GM12892 (cell line): ENCODE data around the gene ATP6V1A.

Source experiments
- DNase-seq: peaks from one replicate; pipeline ENCODE4 v3.0.0; 2011; ENCODE audit not compliant: insufficient read length
- FAIRE-seq: peaks from 2 replicates; lab custom pipeline; 2011; peaks lifted over from hg19 to GRCh38; lab: Jason Lieb, UNC
- POLR2A ChIP-seq: IDR thresholded peaks from 2 replicates; pipeline ENCODE4 v1.6.1; 2011; ENCODE audit warnings: low read depth, low read length, control low read depth
- POLR2AphosphoS5 ChIP-seq: IDR thresholded peaks from 2 replicates; pipeline ENCODE4 v1.6.1; 2011; ENCODE audit warnings: low read depth, low read length, control low read depth
- TAF1 ChIP-seq: IDR thresholded peaks from 2 replicates; pipeline ENCODE4 v1.6.1; 2011; ENCODE audit warnings: low read depth, mild to moderate bottlenecking, control low read depth, low read length, borderline replicate concordance

ATP6V1A gene

GRCh38 chr3:113783980-113784379 lies 37.1 kb downstream of the ATP6V1A start:
- no peak for DNase-seq
- TF ChIP-seq POLR2AphosphoS5 (no peak), POLR2A (no peak), TAF1 (no peak)

DNA sequence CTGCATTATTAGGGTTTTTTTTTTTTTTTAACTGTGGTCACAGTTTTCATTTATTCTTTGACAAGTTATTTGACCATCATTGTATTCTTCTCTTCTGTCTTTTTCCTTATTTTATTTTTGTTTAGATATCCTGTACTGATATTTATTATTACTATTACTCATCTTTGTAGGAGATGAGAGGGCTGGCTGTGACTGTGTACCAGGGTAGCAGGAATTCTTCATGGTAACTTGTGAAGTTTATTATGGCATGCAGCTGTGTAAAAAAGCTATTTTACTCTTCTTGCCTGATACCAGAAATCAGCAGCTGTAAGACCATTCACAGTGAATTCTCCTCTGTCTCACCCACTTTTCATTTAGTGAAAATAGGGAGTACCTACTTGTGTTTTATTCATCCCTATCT lies 44.5 kb downstream of the ATP6V1A start:
- TF ChIP-seq POLR2A (no peak), TAF1 (no peak), POLR2AphosphoS5 (no peak)
- DNase-seq (no peak), FAIRE-seq (no peak)

More at GRCh38 chr3:113783980-113784379, 37.1 kb downstream of the ATP6V1A start:
- FAIRE-seq, result no peak

DNA sequence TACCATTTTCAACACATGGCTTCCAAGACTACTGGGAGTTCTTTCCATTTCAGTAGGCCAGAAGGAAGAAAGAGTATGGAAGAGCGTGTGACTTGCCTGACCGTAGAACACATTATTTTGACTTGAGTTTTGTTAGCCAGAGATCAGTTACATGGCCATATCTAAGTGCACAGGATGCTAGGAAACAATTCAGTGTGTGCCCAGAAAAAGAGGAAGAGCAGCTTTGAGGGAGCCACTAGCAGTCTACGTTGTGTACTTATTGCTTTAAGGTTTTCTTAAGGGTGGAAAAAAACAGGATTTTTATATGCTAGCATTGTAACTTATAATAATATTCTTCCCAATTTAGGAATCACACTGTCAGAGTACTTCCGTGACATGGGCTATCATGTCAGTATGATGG lies 47.7 kb downstream of the ATP6V1A start:
- TF ChIP-seq POLR2A (no peak), TAF1 (no peak), POLR2AphosphoS5 (no peak)
- FAIRE-seq, result no peak
- DNase-seq, result no peak

DNA sequence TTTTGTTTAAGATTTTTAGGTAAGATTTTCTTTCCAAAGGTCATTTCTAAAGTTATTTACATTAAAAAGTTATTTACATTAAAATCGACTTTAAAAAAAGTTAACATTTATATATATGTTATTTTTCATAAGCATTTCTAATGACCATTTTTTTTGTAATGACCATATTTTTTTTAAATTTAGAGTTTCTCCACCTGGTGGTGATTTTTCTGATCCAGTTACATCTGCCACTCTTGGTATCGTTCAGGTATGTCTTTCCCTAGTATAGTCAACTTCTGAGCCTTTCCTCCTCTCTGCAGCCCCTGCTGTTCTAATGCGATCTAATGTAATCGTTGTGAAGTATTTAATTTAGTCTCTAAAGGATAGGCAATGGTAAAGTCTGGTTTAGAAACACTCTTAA lies 48.9 kb downstream of the ATP6V1A start:
- FAIRE-seq (no peak), DNase-seq (no peak)
- TF ChIP-seq TAF1 (no peak), POLR2A (no peak), POLR2AphosphoS5 (no peak)

DNA sequence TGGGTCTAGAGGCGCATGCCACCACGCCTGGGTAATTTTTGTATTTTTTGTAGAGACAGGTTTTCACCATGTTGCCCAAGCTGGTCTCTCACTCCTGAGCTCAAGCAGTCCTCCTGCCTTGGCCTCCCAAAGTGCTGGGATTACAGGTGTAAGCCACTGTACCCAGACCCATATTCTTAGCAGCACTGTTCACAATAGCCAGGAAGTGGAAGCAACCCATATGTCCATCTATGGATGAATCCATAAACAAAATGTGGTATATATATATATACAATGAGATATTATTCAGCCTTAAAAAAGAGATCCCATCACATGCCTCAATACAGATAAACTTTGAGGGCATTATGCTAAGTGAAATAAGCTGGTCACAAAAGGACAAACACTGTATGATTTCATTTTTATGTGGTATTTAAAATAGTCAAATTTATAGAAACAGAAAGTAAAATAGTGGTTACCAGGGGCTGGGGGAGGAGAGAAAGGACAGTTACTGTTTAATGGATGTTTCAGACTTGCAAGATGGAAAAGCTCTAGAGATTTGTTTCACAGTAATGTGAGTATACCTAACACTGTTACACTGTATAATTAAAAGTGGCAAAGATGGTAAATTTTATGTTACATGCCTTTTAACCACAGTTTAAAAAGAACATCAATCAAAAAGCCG lies 56.1 kb downstream of the ATP6V1A start:
- FAIRE-seq, result no peak
- TF ChIP-seq POLR2AphosphoS5 (no peak), TAF1 (no peak), POLR2A (no peak)
- DNase-seq, result no peak

- no peak for DNase-seq
- no peak for TF ChIP-seq POLR2AphosphoS5
- no peak for TF ChIP-seq POLR2A
- no peak for TF ChIP-seq TAF1
- no peak for FAIRE-seq
Observed at GRCh38 chr3:113804661-113805060, 57.8 kb downstream of the ATP6V1A start.

DNA sequence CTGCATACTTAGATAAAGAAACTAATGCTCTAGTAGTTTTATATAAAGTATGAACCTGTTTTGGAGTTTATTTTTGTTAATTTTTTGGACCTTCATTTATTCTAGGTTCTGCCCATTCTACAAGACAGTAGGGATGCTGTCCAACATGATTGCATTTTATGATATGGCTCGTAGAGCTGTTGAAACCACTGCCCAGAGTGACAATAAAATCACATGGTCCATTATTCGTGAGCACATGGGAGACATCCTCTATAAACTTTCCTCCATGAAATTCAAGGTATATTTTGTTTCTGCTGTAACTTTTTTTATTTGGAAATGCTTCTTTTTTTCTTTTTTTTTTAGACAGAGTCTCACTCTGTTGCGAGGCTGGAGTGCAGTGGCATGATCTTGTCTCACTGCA lies 58.4 kb downstream of the ATP6V1A start:
- DNase-seq, result no peak
- no peak for FAIRE-seq
- TF ChIP-seq POLR2A (no peak), POLR2AphosphoS5 (no peak), TAF1 (no peak)

DNA sequence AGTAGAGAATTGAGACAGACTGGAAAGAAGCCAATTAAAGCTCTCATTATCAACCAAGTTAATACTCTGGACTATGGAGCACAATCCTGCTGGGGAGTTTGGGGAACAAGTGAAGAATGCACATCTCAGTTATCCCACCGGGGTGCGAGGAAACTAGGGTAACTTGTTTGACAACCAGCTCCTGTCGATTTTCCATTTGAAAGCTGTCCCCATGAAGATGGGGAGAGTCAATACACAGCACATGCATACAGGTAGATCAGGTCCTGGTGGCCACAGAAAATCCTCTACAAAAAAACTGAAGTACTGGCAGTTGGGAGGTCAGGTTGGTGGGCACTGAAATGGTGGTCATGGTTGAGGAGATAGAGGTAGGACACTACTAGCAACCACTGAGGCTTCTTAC lies 66.0 kb downstream of the ATP6V1A start:
- FAIRE-seq (no peak), DNase-seq (no peak)
- TF ChIP-seq POLR2A, result no peak
- TF ChIP-seq TAF1, result no peak
- no peak for TF ChIP-seq POLR2AphosphoS5

DNA sequence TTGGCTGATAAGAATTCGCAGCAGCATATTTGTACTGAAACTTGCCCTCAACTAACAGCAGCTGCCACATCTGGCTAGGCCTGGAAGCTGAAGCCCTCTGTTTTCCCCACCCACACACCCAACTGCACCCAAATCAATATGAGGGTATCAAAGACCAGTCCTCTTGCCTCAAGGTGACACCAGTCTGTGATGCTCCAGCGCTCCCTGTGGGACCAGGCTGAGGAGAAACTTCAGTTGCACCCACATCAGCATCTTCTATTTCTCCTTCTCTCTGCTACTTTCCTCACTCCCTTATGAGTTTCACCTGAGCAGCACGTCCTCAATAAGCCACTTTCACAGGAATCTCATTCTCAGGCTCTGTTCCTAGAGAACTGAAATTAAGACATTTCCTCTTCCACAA lies 73.0 kb downstream of the ATP6V1A start:
- DNase-seq (no peak), FAIRE-seq (no peak)
- TF ChIP-seq TAF1 (no peak), POLR2AphosphoS5 (no peak), POLR2A (no peak)

GRCh38 chr3:113825090-113825489 lies 78.3 kb downstream of the ATP6V1A start:
- FAIRE-seq (peak; percentile 92), DNase-seq (peak; percentile 18)
- TF ChIP-seq POLR2AphosphoS5 (no peak), POLR2A (no peak), TAF1 (no peak)

DNA sequence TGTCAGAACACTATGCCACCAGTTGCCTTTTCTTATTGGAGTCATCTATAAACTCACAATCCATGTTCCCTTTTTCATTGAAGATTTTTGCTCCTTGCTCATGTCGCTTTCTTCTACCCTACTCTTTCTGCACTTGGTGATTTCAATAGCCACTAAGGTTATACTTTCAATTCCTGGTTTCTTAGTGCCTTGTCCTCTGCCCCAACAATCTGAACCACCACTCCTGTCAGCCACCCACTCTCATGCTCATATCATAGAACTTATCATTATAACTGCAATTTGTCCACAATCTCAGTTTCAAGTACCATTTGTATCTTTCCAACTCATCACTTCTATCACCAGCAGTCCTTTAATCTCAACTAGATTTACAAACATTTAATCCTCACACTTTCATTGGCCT lies 81.8 kb downstream of the ATP6V1A start:
- FAIRE-seq (peak; percentile 84), DNase-seq (peak; percentile 23)
- TF ChIP-seq TAF1, result no peak
- TF ChIP-seq POLR2A, result no peak
- TF ChIP-seq POLR2AphosphoS5, result no peak
